ENCODE results near the gene MT1F. TPM values are rescaled to one million over a fixed set of nuclear protein-coding genes. Genes with fewer than 3 reads are reported as not detected.
A peak's percentile ranks its signal among the peaks of the same experiment; 100 is the strongest.

MT1F gene
- total and polyA plus RNA-seq, 2 donors (not counting 1 experiment from before 2014, with no cell fraction given): 4.3 to 5.3 TPM

GRCh38 chr16:56623637-56624036, 34.1 kb upstream of the MT1F start:
- Histone ChIP-seq H3K9me3 (ENCODE audit: control extremely low read depth in 1 of 3, control insufficient read depth in 2 of 3, insufficient read depth in 1 of 3, low read length in 2 of 3) (no peaks in the 10 kb centered on the region), H3K36me3 (replicated peaks in 1 of 2; ENCODE audit: control extremely low read depth in 1 of 2, control insufficient read depth in 1 of 2, extremely low read depth in 1 of 2, insufficient read depth in 2 of 2, low read length in 1 of 2) (no peaks in the 10 kb centered on the region), H3K27ac (ENCODE audit: low read length in 2 of 2) (no peak overlapping the region), H2AFZ (ENCODE audit: insufficient read depth, low read depth, low read length, poor library complexity, severe bottlenecking) (no peak overlapping the region), H3K4me2 (replicated peaks; ENCODE audit: low read depth, low read length, poor library complexity, severe bottlenecking) (no peak overlapping the region), H4K20me1 (ENCODE audit: control insufficient read depth, insufficient read depth, low read length, poor library complexity, severe bottlenecking) (no peaks in the 10 kb centered on the region), H3K79me2 (ENCODE audit: control insufficient read depth, insufficient read depth, low read length) (no peaks in the 10 kb centered on the region), H3K4me1 (ENCODE audit: control insufficient read depth in 2 of 2, insufficient read depth in 2 of 2, low read length in 2 of 2) (peaks cover 14% of the 10 kb centered on the region in 2 donors), H3K27me3 (replicated peaks in 1 of 4; ENCODE audit: control extremely low read depth in 1 of 4, control insufficient read depth in 3 of 4, insufficient read depth in 4 of 4, low read length in 3 of 4) (peaks cover 0 to 35% (median 21%) of the 10 kb centered on the region in 4 experiments), H3K9ac (ENCODE audit: low read length) (no peak overlapping the region), H3K4me3 (ENCODE audit: control extremely low read depth in 1 of 5, extremely low read depth in 1 of 5, insufficient read depth in 1 of 5, low read depth in 2 of 5, low read length in 4 of 5) (no peak overlapping the region)
- DNase-seq (no peak), ATAC-seq (ENCODE audit: low read depth) (no peak)
- intact Hi-C loops (cut with micrococcal nuclease): no loop called here
- H3K27ac Mint-ChIP-seq: no peak overlapping the region
- H3K4me3 Mint-ChIP-seq: no peak overlapping the region
- POLR2A ChIA-PET: no interaction called here
- no CpG with 5 or more reads among the region's 2 CpGs for WGBS (ENCODE audit: insufficient coverage)
- peaks cover 13% of the 10 kb centered on the region for H3K4me1 Mint-ChIP-seq
- CTCF ChIA-PET: interaction anchor here (0.9 to 1.7 kb wide), 4 partner anchors 12 to 23 kb away, joined by 3 to 5 read pairs (median 4); partner anchors contain the start of gene MT1A
- no peaks in the 10 kb centered on the region for H3K9me3 Mint-ChIP-seq (ENCODE audit: insufficient read depth)
- no peak for TF ChIP-seq CTCF (IDR thresholded peaks at IDR 0.05)
- TF ChIP-seq EZH2 (IDR thresholded peaks at IDR 0.05; ENCODE audit: borderline replicate concordance, insufficient read depth, low read depth, low read length, poor library complexity, severe bottlenecking): no peak
- H3K27me3 Mint-ChIP-seq: peaks cover 44% of the 10 kb centered on the region

- no peak for TF ChIP-seq EZH2 (IDR thresholded peaks at IDR 0.05; ENCODE audit: borderline replicate concordance, insufficient read depth, low read depth, low read length, poor library complexity, severe bottlenecking)
- TF ChIP-seq CTCF (IDR thresholded peaks at IDR 0.05): no peak
- intact Hi-C loops (cut with micrococcal nuclease): no loop called here
- Histone ChIP-seq H3K9me3 (ENCODE audit: control extremely low read depth in 1 of 3, control insufficient read depth in 2 of 3, insufficient read depth in 1 of 3, low read length in 2 of 3) (no peaks in the 10 kb centered on the region), H3K27ac (ENCODE audit: low read length in 2 of 2) (no peak within 1 kb of the TSS), H3K4me3 (ENCODE audit: control extremely low read depth in 1 of 5, extremely low read depth in 1 of 5, insufficient read depth in 1 of 5, low read depth in 2 of 5, low read length in 4 of 5) (peak within 1 kb of the TSS in 4 of 5 experiments; percentile 19 to 44 (median 32)), H3K4me2 (replicated peaks; ENCODE audit: low read depth, low read length, poor library complexity, severe bottlenecking) (peak within 1 kb of the TSS; percentile 70), H3K36me3 (replicated peaks in 1 of 2; ENCODE audit: control extremely low read depth in 1 of 2, control insufficient read depth in 1 of 2, extremely low read depth in 1 of 2, insufficient read depth in 2 of 2, low read length in 1 of 2) (no peaks in the 10 kb centered on the region), H3K27me3 (replicated peaks in 1 of 4; ENCODE audit: control extremely low read depth in 1 of 4, control insufficient read depth in 3 of 4, insufficient read depth in 4 of 4, low read length in 3 of 4) (peaks cover 0 to 28% (median 16%) of the 10 kb centered on the region in 4 experiments), H4K20me1 (ENCODE audit: control insufficient read depth, insufficient read depth, low read length, poor library complexity, severe bottlenecking) (no peaks in the 10 kb centered on the region), H3K4me1 (ENCODE audit: control insufficient read depth in 2 of 2, insufficient read depth in 2 of 2, low read length in 2 of 2) (peaks cover 19 to 23% of the 10 kb centered on the region in 2 donors), H3K79me2 (ENCODE audit: control insufficient read depth, insufficient read depth, low read length) (no peaks in the 10 kb centered on the region), H3K9ac (ENCODE audit: low read length) (peak within 1 kb of the TSS; percentile 54), H2AFZ (ENCODE audit: insufficient read depth, low read depth, low read length, poor library complexity, severe bottlenecking) (peak within 1 kb of the TSS; percentile 55)
- Mint-ChIP-seq H3K4me1 (peaks cover 23% of the 10 kb centered on the region), H3K27me3 (peaks cover 35% of the 10 kb centered on the region), H3K27ac (no peak within 1 kb of the TSS), H3K4me3 (peak within 1 kb of the TSS; percentile 85), H3K9me3 (ENCODE audit: insufficient read depth) (no peaks in the 10 kb centered on the region)
- ChIA-PET CTCF (interaction anchor here (0.6 kb wide), 1 partner anchor 543 kb away, joined by 3 read pairs; no protein-coding TSS in a partner anchor), POLR2A (interaction anchor here (0.7 kb wide), 1 partner anchor 32 kb away, joined by 5 read pairs; no protein-coding TSS in a partner anchor)
- peak; percentile 38 for DNase-seq
- peak; percentile 31 for ATAC-seq (ENCODE audit: low read depth)
- WGBS (ENCODE audit: insufficient coverage): 4% methylated on average over 62 of the region's 62 CpGs
Observed at GRCh38 chr16:56625140-56625942, 32.4 kb upstream of the MT1F start, which contains the start of gene MT1E. MT1E (plus strand) TSS chr16:56625781; CDS start chr16:56625852, 71 bp downstream.
